ENCODE data around the gene NPIPB2.

DNA sequence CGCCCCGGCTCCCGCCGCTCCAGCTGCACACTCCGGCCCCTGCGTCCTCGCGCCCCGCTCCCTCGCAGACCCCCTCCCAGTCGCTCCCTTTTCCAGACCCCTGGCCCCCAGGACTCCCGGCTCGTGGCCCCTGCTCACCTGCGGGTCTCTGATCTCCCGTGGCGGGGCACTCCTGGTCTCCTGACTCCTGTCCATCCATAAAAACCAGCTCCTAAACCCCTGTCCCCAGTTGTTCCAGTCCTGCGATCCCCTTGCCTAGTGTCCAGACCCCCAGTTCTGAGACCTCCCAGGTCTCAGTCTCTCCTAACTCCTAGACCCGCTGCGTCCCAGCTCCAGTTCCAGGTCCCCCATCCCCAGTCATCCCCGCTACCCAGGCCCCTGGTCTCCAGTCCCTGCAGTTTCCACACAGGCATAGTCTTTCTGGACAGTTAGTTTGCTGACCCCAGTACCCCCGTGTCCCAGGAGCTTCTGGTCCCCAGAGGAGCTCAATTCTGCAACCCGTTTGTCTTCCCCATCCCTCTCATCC is 35.1 kb upstream of the NPIPB2 start:
- TF ChIP-seq, protein P1, sequence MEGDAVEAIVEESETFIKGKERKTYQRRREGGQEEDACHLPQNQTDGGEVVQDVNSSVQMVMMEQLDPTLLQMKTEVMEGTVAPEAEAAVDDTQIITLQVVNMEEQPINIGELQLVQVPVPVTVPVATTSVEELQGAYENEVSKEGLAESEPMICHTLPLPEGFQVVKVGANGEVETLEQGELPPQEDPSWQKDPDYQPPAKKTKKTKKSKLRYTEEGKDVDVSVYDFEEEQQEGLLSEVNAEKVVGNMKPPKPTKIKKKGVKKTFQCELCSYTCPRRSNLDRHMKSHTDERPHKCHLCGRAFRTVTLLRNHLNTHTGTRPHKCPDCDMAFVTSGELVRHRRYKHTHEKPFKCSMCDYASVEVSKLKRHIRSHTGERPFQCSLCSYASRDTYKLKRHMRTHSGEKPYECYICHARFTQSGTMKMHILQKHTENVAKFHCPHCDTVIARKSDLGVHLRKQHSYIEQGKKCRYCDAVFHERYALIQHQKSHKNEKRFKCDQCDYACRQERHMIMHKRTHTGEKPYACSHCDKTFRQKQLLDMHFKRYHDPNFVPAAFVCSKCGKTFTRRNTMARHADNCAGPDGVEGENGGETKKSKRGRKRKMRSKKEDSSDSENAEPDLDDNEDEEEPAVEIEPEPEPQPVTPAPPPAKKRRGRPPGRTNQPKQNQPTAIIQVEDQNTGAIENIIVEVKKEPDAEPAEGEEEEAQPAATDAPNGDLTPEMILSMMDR (IDR thresholded peaks at IDR 0.05) = no peak
- no peak for TF ChIP-seq POLR2A (IDR thresholded peaks at IDR 0.05)

Data from right lobe of liver (tissue), 4 donors.